ENCODE results near the gene PPP2R2C.

PPP2R2C gene

GRCh38 chr4:6280365-6280996 lies 191.9 kb downstream of the PPP2R2C start:
- H3K36me3 ChIP-seq (ENCODE audit: low read depth): no peaks in the 10 kb centered on the region
- DNase-seq (ENCODE audit: low spot score) (no peak), ATAC-seq (ENCODE audit: low read depth) (peak; percentile 66)
- H3K4me3 ChIP-seq (ENCODE audit: severe bottlenecking): no peak overlapping the region
- no peaks in the 10 kb centered on the region for H3K4me1 ChIP-seq (ENCODE audit: insufficient read depth, poor library complexity, severe bottlenecking)
- TF ChIP-seq CTCF (IDR thresholded peaks at IDR 0.05; ENCODE audit: poor library complexity, severe bottlenecking): no peak
- H3K27me3 ChIP-seq (ENCODE audit: insufficient read depth, poor library complexity, severe bottlenecking): no peaks in the 10 kb centered on the region
- no peaks in the 10 kb centered on the region for H3K9me3 ChIP-seq (ENCODE audit: severe bottlenecking)
- H3K27ac ChIP-seq (ENCODE audit: poor library complexity, severe bottlenecking): no peak overlapping the region

GRCh38 chr4:6279582-6280289 lies 192.7 kb downstream of the PPP2R2C start:
- no peak for TF ChIP-seq CTCF (IDR thresholded peaks at IDR 0.05; ENCODE audit: poor library complexity, severe bottlenecking)
- ATAC-seq (ENCODE audit: low read depth): no peak

GRCh38 chr4:6278801-6279197 lies 193.6 kb downstream of the PPP2R2C start:
- no peaks in the 10 kb centered on the region for H3K9me3 ChIP-seq (ENCODE audit: severe bottlenecking)
- ATAC-seq (ENCODE audit: low read depth): no peak
- no peak overlapping the region for H3K4me3 ChIP-seq (ENCODE audit: severe bottlenecking)
- no peaks in the 10 kb centered on the region for H3K36me3 ChIP-seq (ENCODE audit: low read depth)
- no peak for TF ChIP-seq CTCF (IDR thresholded peaks at IDR 0.05; ENCODE audit: poor library complexity, severe bottlenecking)
- no peaks in the 10 kb centered on the region for H3K27me3 ChIP-seq (ENCODE audit: insufficient read depth, poor library complexity, severe bottlenecking)
- H3K27ac ChIP-seq (ENCODE audit: poor library complexity, severe bottlenecking): no peak overlapping the region
- DNase-seq (ENCODE audit: low spot score): no peak
- no peaks in the 10 kb centered on the region for H3K4me1 ChIP-seq (ENCODE audit: insufficient read depth, poor library complexity, severe bottlenecking)

More at GRCh38 chr4:6279582-6280289, 192.7 kb downstream of the PPP2R2C start:
- Histone ChIP-seq H3K27ac (ENCODE audit: poor library complexity, severe bottlenecking) (no peak overlapping the region), H3K4me1 (ENCODE audit: insufficient read depth, poor library complexity, severe bottlenecking) (no peaks in the 10 kb centered on the region), H3K27me3 (ENCODE audit: insufficient read depth, poor library complexity, severe bottlenecking) (no peaks in the 10 kb centered on the region), H3K9me3 (ENCODE audit: severe bottlenecking) (no peaks in the 10 kb centered on the region), H3K36me3 (ENCODE audit: low read depth) (no peaks in the 10 kb centered on the region), H3K4me3 (ENCODE audit: severe bottlenecking) (no peak overlapping the region)
- no peak for DNase-seq (ENCODE audit: low spot score)

- no peak for TF ChIP-seq CTCF (IDR thresholded peaks at IDR 0.05; ENCODE audit: poor library complexity, severe bottlenecking)
- Histone ChIP-seq H3K27ac (ENCODE audit: poor library complexity, severe bottlenecking) (no peak overlapping the region), H3K27me3 (ENCODE audit: insufficient read depth, poor library complexity, severe bottlenecking) (no peaks in the 10 kb centered on the region), H3K36me3 (ENCODE audit: low read depth) (no peaks in the 10 kb centered on the region), H3K4me1 (ENCODE audit: insufficient read depth, poor library complexity, severe bottlenecking) (peaks cover 5% of the 10 kb centered on the region), H3K4me3 (ENCODE audit: severe bottlenecking) (no peak overlapping the region), H3K9me3 (ENCODE audit: severe bottlenecking) (no peaks in the 10 kb centered on the region)
- DNase-seq (ENCODE audit: low spot score) (no peak), ATAC-seq (ENCODE audit: low read depth) (no peak)
Observed at GRCh38 chr4:6277935-6278800, 194.2 kb downstream of the PPP2R2C start.
